ENCODE measurements around the gene GUCA1A. TPM values are rescaled to one million over a fixed set of nuclear protein-coding genes. Genes with fewer than 3 reads are reported as not detected.
"Not testable (repeated sequence)": the region's sequence is repeated elsewhere in the genome, so short reads cannot be mapped to it uniquely, and the experiment has no call there.

GUCA1A gene
- total RNA-seq, 1 donor from 2014 or later = 0.18 TPM

DNA sequence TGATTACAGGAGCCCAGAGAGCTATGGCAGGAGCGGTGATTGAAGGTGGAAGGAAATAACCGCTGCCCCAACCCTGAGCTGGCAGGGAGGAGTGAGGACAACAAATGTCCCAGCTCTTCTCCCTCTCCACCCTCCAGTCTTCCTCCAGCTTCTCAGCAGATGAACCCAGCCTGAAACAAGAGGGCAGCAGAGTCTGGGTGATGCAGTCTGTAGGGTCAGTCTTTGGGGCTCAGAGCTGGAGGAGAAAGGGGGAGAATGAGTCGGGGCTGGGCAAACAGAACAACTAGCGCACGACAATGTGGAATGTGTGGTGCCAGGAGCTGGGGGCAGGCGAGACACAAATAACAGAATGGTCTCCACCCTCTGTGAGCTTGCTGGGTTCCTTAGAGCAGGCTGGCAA is 4.5 kb upstream of the GUCA1A start:
- H3K9me3 Mint-ChIP-seq = no peaks in the 10 kb centered on the region
- H3K4me3 Mint-ChIP-seq (ENCODE audit: low read depth) = no peak overlapping the region
- no peaks in the 10 kb centered on the region for H3K36me3 Mint-ChIP-seq (ENCODE audit: low read depth)
- H3K27ac Mint-ChIP-seq = no peak overlapping the region
- DNase-seq (ENCODE audit: low spot score) = no peak
- H3K27me3 Mint-ChIP-seq (ENCODE audit: low read depth) = peaks cover 4% of the 10 kb centered on the region
- no peaks in the 10 kb centered on the region for H3K4me1 Mint-ChIP-seq (ENCODE audit: low read depth)
- intact Hi-C loops (cut with micrococcal nuclease) = loop anchor here (5.0 kb wide), 2 partner anchors 321 to 391 kb away; partner anchors contain the start of gene FRS3

DNA sequence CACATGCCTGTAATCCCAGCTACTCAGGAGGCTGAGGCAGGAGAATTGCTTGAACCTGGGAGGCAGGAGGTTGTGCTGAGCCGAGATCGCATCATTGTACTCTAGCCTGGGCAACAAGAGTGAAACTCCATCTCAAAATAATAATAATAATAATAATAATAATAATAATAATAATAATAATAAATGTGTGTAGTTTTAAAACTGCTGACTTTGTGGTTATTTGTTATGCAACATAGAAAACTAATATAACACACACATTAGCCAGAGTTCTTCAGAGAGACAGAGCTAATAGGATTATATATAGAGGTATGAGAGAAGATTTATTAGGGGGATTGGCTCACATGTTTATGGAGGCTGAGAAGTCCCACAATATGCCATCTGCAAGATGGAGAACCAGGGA is 3.4 kb upstream of the GUCA1A start:
- not testable (repeated sequence) for H3K27ac Mint-ChIP-seq; H3K9me3 Mint-ChIP-seq; H3K4me3 Mint-ChIP-seq (ENCODE audit: low read depth); DNase-seq (ENCODE audit: low spot score); H3K4me1 Mint-ChIP-seq (ENCODE audit: low read depth); H3K36me3 Mint-ChIP-seq (ENCODE audit: low read depth); H3K27me3 Mint-ChIP-seq (ENCODE audit: low read depth)
- intact Hi-C loops (cut with micrococcal nuclease) = loop anchor here (5.0 kb wide), 2 partner anchors 322 to 392 kb away; partner anchors contain the start of gene FRS3

DNA sequence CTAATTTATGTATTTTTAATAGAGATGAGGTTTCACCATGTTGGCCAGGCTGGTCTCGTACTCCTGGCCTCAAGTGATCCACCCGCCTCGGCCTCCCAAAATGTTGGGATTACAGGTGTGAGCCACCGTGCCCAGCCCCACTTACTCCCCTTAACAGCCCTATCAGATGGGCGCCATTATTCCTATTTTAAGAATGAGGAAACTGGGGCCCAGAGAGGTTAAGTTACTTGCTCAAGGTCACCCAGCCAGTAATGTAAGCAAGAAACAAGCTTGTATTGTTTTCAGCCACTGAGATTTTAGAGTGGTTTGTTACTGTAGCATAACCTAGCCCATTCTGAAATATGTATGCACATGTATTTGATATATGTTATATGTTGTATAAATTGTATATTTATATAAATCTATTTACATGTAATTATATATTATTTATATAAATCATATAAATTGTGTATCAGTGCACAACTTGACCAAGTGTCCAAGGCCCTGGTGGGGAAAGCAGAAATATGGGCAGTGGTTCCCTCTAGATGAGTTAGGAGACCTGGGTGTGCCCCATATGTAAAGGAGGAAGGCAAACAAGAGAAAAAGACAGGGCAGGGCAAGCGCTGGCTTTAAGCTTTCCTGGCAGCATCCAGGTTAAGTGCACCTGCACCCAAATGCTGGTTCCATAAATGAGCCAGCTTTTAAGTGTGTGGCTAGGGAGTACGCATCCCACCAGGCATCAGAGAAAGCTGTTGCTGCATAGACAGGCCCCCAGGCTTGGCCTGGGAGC is 1.2 kb upstream of the GUCA1A start:
- no peaks in the 10 kb centered on the region for H3K36me3 Mint-ChIP-seq (ENCODE audit: low read depth)
- DNase-seq (ENCODE audit: low spot score) = no peak
- no peaks in the 10 kb centered on the region for H3K9me3 Mint-ChIP-seq
- H3K27me3 Mint-ChIP-seq (ENCODE audit: low read depth) = peaks cover 3% of the 10 kb centered on the region
- no peaks in the 10 kb centered on the region for H3K4me1 Mint-ChIP-seq (ENCODE audit: low read depth)
- H3K27ac Mint-ChIP-seq = no peak overlapping the region
- no peak overlapping the region for H3K4me3 Mint-ChIP-seq (ENCODE audit: low read depth)
- intact Hi-C loops (cut with micrococcal nuclease) = no loop called here

DNA sequence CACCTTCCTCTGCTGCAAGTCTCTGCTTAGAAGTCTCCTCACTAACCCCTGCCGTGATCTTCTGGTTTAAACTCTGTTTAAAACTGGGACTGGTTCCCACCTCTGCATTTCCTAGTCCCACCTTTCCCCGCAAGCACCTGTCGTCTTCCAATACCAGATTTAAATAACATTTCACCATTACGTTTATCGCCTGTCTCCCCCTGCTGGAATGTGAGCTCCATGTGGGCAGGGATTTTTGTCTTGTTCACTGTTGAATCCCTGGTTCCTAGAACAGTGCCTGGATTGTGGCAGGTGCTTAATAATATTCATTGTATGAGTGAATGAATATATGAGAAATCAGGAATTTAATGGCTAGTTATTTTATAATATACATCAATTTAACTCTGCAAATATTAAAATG is 2.7 kb downstream of the GUCA1A start:
- H3K4me3 Mint-ChIP-seq (ENCODE audit: low read depth) = no peak overlapping the region
- no peak overlapping the region for H3K27ac Mint-ChIP-seq
- no peaks in the 10 kb centered on the region for H3K27me3 Mint-ChIP-seq (ENCODE audit: low read depth)
- no peaks in the 10 kb centered on the region for H3K36me3 Mint-ChIP-seq (ENCODE audit: low read depth)
- peaks cover 10% of the 10 kb centered on the region for H3K4me1 Mint-ChIP-seq (ENCODE audit: low read depth)
- no peaks in the 10 kb centered on the region for H3K9me3 Mint-ChIP-seq
- intact Hi-C loops (cut with micrococcal nuclease) = no loop called here
- no peak for DNase-seq (ENCODE audit: low spot score)

DNA sequence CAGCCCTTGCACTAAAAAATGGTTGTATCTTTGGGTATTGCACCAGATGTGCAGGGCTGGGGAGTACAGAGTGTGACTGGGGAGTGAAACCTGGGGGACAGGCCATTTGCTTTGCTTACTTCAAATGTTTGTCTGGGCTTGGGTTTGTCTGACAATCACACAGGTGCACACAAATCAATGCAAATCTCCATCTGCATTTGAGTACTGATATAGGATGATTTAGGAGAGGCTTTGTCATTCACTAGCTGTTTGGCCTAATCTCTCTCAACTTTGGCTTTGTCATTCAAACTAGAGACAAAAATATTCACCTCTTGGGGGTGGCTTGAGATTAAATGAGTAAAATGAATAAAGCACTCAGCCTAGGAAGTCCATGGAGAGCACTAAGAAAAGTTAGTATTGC is 3.8 kb downstream of the GUCA1A start:
- no peak overlapping the region for H3K27ac Mint-ChIP-seq

DNA sequence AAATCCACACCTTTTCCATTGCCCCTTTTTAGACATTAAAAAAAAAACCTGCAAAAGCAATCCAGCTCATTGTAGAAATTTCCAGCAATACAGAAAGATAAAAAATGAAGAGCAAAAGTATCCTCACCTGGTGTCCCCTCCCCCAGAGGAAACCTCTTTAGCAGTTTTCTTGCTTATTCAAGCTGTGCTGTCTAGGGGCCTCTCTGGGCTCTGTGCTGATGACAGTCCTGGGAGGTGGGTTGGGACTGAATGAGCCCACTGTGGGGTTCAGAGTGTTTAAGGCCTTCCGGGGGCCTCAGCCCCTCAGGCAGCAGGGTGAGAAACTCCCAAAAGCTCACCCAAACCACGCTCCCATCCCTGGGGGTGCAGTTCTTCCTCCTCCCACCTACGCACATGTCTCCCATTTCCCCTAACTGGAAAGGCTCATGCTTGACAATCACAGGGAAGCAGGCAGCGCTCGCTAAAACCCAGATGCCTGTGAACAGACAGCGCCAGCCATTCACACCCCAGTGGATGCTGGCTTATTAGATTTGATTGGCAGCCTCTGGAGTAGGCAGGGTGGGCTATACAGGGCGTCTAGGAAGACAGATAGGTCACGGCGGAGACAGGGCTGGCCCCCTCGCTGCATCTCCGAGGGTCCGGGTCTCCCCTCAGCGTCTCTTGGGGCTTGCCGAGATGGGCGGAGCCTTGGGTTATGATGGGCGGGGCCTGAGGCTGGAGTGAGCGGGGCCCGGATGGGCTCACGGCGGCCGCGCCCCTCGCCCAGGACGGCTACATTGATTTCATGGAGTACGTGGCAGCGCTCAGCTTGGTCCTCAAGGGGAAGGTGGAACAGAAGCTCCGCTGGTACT is 4.6 kb downstream of the GUCA1A start:
- H3K9me3 Mint-ChIP-seq = no peaks in the 10 kb centered on the region
- no peak overlapping the region for H3K27ac Mint-ChIP-seq
- peaks cover 10% of the 10 kb centered on the region for H3K4me1 Mint-ChIP-seq (ENCODE audit: low read depth)
- H3K36me3 Mint-ChIP-seq (ENCODE audit: low read depth) = no peaks in the 10 kb centered on the region
- no peaks in the 10 kb centered on the region for H3K27me3 Mint-ChIP-seq (ENCODE audit: low read depth)
- no peak overlapping the region for H3K4me3 Mint-ChIP-seq (ENCODE audit: low read depth)
- intact Hi-C loops (cut with micrococcal nuclease) = no loop called here
- no peak for DNase-seq (ENCODE audit: low spot score)

More for the DNA sequence above, 3.8 kb downstream of the GUCA1A start:
- H3K9me3 Mint-ChIP-seq = no peaks in the 10 kb centered on the region
- peaks cover 10% of the 10 kb centered on the region for H3K4me1 Mint-ChIP-seq (ENCODE audit: low read depth)
- no peak overlapping the region for H3K4me3 Mint-ChIP-seq (ENCODE audit: low read depth)
- intact Hi-C loops (cut with micrococcal nuclease) = no loop called here
- H3K27me3 Mint-ChIP-seq (ENCODE audit: low read depth) = no peaks in the 10 kb centered on the region
- H3K36me3 Mint-ChIP-seq (ENCODE audit: low read depth) = no peaks in the 10 kb centered on the region
- DNase-seq (ENCODE audit: low spot score) = no peak

DNA sequence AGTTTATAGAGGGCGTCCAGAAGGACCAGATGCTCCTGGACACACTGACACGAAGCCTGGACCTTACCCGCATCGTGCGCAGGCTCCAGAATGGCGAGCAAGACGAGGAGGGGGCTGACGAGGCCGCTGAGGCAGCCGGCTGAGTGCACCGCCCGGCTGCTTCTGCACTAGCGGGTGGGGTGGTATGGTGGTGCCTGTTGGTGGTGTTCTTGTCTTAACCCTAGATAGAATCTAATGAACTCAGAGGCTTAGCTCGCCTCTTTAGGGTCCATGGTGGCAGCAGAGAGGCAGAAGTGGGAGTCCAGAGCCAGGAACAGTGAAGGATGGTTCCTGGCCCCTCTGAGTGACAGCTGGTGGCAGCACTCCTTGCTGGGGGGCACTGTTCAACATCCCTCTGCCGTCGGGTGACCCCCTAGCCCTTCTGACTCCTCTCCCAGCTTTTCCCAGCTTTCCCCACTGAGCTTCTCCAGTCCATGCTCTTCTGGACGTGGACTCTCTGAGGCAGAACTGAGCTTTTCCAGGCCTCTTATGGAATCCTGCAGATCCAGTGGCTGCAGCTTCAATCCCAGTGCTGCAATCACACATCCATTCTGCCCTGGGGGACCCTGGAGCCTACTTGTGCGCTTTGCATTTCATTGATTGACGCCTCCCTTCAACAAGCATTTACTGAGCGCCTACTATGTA is 6.2 kb downstream of the GUCA1A start:
- no peak overlapping the region for H3K4me3 Mint-ChIP-seq (ENCODE audit: low read depth)
- peak overlapping the region; percentile 38 for H3K27ac Mint-ChIP-seq
- no peaks in the 10 kb centered on the region for H3K27me3 Mint-ChIP-seq (ENCODE audit: low read depth)
- intact Hi-C loops (cut with micrococcal nuclease) = no loop called here
- no peaks in the 10 kb centered on the region for H3K9me3 Mint-ChIP-seq
- H3K4me1 Mint-ChIP-seq (ENCODE audit: low read depth) = peaks cover 10% of the 10 kb centered on the region
- DNase-seq (ENCODE audit: low spot score) = no peak
- no peaks in the 10 kb centered on the region for H3K36me3 Mint-ChIP-seq (ENCODE audit: low read depth)

DNA sequence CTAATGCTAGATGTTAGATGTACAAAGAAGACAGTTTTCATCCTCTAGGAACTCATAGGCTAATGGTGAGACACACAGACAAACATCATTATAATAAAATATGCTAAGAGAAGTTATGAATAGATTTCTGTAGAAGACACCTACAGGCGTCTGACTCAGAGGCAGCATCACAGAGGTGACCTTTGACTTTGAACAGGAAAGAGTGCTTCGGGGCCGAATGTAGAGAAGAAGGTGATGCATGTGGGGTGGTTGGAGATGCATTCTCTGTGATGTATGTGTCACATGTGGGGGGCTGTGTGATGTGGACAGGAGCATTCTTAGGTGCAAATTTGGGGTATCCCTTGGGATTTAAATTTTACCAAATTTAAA is 6.8 kb downstream of the GUCA1A start:
- H3K4me1 Mint-ChIP-seq (ENCODE audit: low read depth) = peaks cover 10% of the 10 kb centered on the region
- intact Hi-C loops (cut with micrococcal nuclease) = no loop called here
- H3K27me3 Mint-ChIP-seq (ENCODE audit: low read depth) = no peaks in the 10 kb centered on the region
- H3K9me3 Mint-ChIP-seq = no peaks in the 10 kb centered on the region
- no peaks in the 10 kb centered on the region for H3K36me3 Mint-ChIP-seq (ENCODE audit: low read depth)
- no peak overlapping the region for H3K4me3 Mint-ChIP-seq (ENCODE audit: low read depth)
- no peak for DNase-seq (ENCODE audit: low spot score)
- peak overlapping the region; percentile 38 for H3K27ac Mint-ChIP-seq

DNA sequence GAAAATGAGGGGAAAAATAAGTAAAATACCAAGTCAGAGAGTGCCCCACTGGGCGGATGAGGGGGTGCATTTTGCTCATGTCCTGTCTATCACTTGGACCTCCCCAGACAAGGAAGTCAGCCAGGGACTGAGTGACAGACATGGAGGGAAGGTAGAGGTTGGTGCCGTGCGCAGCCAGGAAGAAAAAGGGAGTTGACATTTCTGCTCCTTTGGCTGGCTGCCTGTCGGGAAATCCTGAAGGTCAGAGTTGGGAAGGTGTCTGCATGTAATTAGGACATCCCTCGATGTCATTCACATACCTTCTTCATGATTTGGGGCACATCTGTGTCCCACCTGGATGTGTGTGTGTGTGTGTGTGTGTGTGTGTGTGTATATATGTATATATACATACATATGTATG is 8.9 kb downstream of the GUCA1A start:
- H3K36me3 Mint-ChIP-seq (ENCODE audit: low read depth) = no peaks in the 10 kb centered on the region
- intact Hi-C loops (cut with micrococcal nuclease) = no loop called here
- DNase-seq (ENCODE audit: low spot score) = no peak
- no peak overlapping the region for H3K27ac Mint-ChIP-seq
- H3K4me3 Mint-ChIP-seq (ENCODE audit: low read depth) = no peak overlapping the region
- H3K27me3 Mint-ChIP-seq (ENCODE audit: low read depth) = no peaks in the 10 kb centered on the region
- H3K4me1 Mint-ChIP-seq (ENCODE audit: low read depth) = peaks cover 10% of the 10 kb centered on the region
- H3K9me3 Mint-ChIP-seq = no peaks in the 10 kb centered on the region

DNA sequence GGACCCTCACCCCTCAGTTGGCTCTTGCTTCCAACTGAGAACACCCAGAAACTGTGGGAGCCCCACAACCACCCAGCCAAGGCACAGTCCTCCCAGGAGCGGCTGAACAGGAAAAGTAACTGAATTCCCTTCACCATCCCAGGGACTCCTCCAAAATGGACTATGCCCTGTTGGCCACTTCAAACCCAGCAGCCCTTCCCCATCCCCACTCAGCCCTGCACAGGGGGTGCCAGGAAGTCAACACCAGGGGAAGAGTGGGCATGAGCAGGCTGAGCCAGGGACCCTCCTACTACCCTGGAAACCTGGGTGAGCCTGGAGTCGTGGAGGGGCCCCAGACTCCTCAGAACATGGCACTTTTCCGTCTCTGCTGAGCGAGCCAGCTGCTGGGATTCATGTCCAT is 11.3 kb downstream of the GUCA1A start:
- H3K27me3 Mint-ChIP-seq (ENCODE audit: low read depth) = no peaks in the 10 kb centered on the region

DNA sequence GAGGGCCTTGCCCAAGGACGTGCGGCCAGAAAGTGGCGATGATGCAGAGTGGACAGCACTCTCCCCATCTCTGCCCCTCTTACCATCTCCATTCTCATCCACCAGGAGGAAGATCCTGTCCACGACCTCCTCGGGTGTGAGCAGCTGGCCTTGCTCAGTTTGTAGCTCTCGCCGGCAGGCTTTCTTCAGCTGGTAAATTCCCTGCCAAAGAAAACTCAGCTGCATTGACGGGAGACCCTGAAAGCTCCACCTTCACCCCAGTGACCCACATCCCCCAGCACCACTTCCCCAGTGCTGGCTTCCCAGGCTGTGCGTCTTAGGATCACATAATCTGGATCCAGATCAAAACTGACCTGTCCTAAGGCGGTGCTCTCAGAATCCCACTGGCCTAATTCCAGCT is 12.4 kb downstream of the GUCA1A start:
- Mint-ChIP-seq H3K36me3 (ENCODE audit: low read depth) (no peaks in the 10 kb centered on the region), H3K27ac (no peak overlapping the region), H3K4me1 (ENCODE audit: low read depth) (no peaks in the 10 kb centered on the region), H3K9me3 (no peaks in the 10 kb centered on the region), H3K27me3 (ENCODE audit: low read depth) (no peaks in the 10 kb centered on the region), H3K4me3 (ENCODE audit: low read depth) (no peak overlapping the region)
- DNase-seq (ENCODE audit: low spot score) = no peak
- intact Hi-C loops (cut with micrococcal nuclease) = no loop called here

More for the DNA sequence above, 11.3 kb downstream of the GUCA1A start:
- Mint-ChIP-seq H3K4me3 (ENCODE audit: low read depth) (no peak overlapping the region), H3K9me3 (no peaks in the 10 kb centered on the region), H3K4me1 (ENCODE audit: low read depth) (peaks cover 7% of the 10 kb centered on the region), H3K36me3 (ENCODE audit: low read depth) (no peaks in the 10 kb centered on the region), H3K27ac (no peak overlapping the region)
- intact Hi-C loops (cut with micrococcal nuclease) = no loop called here
- DNase-seq (ENCODE audit: low spot score) = no peak

DNA sequence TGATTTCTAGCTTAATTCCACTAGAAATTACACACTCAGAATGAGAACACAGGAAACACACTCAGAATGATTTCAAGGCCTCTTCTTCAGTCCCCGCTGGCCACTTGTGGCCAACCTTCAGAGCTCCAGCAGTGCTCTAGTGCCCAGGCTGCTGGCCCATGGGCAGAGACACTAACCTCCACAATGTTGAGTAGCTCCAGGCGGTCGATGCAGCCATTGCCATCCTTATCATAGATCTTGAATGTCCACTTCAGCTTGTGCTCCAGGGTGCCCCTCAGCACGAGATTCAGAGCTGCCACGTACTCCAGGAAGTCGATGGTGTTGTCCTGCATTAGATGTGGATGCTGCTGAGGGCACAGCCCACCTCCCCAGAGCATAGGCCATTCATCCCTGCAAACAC is 15.2 kb downstream of the GUCA1A start:
- no peaks in the 10 kb centered on the region for H3K9me3 Mint-ChIP-seq
- intact Hi-C loops (cut with micrococcal nuclease) = no loop called here
- H3K4me3 Mint-ChIP-seq (ENCODE audit: low read depth) = no peak overlapping the region
- no peaks in the 10 kb centered on the region for H3K27me3 Mint-ChIP-seq (ENCODE audit: low read depth)
- no peaks in the 10 kb centered on the region for H3K4me1 Mint-ChIP-seq (ENCODE audit: low read depth)
- H3K27ac Mint-ChIP-seq = no peak overlapping the region
- DNase-seq (ENCODE audit: low spot score) = no peak
- H3K36me3 Mint-ChIP-seq (ENCODE audit: low read depth) = no peaks in the 10 kb centered on the region
